K562 (cell line): Measurements from ENCODE around the gene PPP2R3C. TPM values are rescaled to one million over a fixed set of nuclear protein-coding genes. Genes with fewer than 3 reads are reported as not detected.

Source experiments
- ATF4 ChIP-seq: fragments of 450-650 bp; formaldehyde crosslinking; IDR thresholded peaks from 2 replicates; pipeline ENCODE4 v1.4.0; 2022; ENCODE audit warnings: mild to moderate bottlenecking, moderate library complexity
- CUX1 ChIP-seq: fragments of 200-800 bp; sonication (Bioruptor generic); IDR thresholded peaks from 2 replicates; pipeline ENCODE4 v1.6.1; 2016; ENCODE audit warnings: missing genetic modification characterization, missing compliant biosample characterization
- ETV1 ChIP-seq: fragments of 450-650 bp; conservative IDR thresholded peaks from 2 replicates; pipeline ENCODE4 v1.6.1; 2016; ENCODE audit warnings: missing genetic modification characterization, control low read depth, low read depth, missing compliant biosample characterization
- FOXP1 ChIP-seq: sonication (generic); formaldehyde crosslinking; IDR thresholded peaks from 2 replicates; pipeline ENCODE4 v1.8.0; 2022; ENCODE audit warnings: mild to moderate bottlenecking, missing genetic modification reagents
- HNRNPLL ChIP-seq: fragments of 200-400 bp; formaldehyde crosslinking; IDR thresholded peaks from 2 replicates; pipeline ENCODE4 v1.6.1; 2017; ENCODE audit warnings: low read length, low read depth, mild to moderate bottlenecking; ENCODE audit not compliant: poor library complexity, severe bottlenecking
- RFX1 ChIP-seq: fragments of 450-650 bp; IDR thresholded peaks from 2 replicates; pipeline ENCODE4 v1.6.1; 2016; ENCODE audit warnings: mild to moderate bottlenecking, moderate library complexity
- SMAD1 ChIP-seq: fragments of 150-350 bp; IDR thresholded peaks from 2 replicates; pipeline ENCODE4 v1.6.1; 2014; ENCODE audit warnings: low read length, low read depth; ENCODE audit not compliant: partially characterized antibody
- SMAD4 ChIP-seq: fragments of 250-450 bp; sonication (Bioruptor Pico); conservative IDR thresholded peaks from 2 replicates; pipeline ENCODE4 v1.8.0; 2021; ENCODE audit warnings: inconsistent platforms, mild to moderate bottlenecking, moderate library complexity
- SP2 ChIP-seq: IDR thresholded peaks from 2 replicates; pipeline ENCODE4 v1.6.1; 2011; ENCODE audit warnings: mild to moderate bottlenecking, low read depth, low read length, moderate library complexity; ENCODE audit not compliant: poor library complexity, severe bottlenecking; ENCODE audit errors: extremely low read depth
- TBP ChIP-seq: optimal IDR thresholded peaks from 2 replicates; pipeline ENCODE3; 2011; ENCODE audit warnings: low read depth, low read length, improper control_type of control experiment
- YBX1 ChIP-seq: fragments of 450-650 bp; IDR thresholded peaks from 2 replicates; pipeline ENCODE4 v1.7.1; 2016; ENCODE audit warnings: mild to moderate bottlenecking
- ZBTB17 ChIP-seq: fragments of 450-650 bp; formaldehyde crosslinking; IDR thresholded peaks from 2 replicates; pipeline ENCODE4 v1.4.0; 2020; ENCODE audit warnings: mild to moderate bottlenecking
- ZNF197 ChIP-seq: fragments of 200-800 bp; sonication (Bioruptor generic); IDR thresholded peaks from 2 replicates; pipeline ENCODE4 v1.6.1; 2016; ENCODE audit warnings: low read depth, missing genetic modification characterization, missing compliant biosample characterization
- polyA plus RNA-seq, 8 experiments: library from polyadenylated mRNA; depleted of rRNA in 4 of 8; stranded (reverse) in 5 of 8; unstranded in 3 of 8; fragments of >200 nt; fragmentation: Nextera tagmentation in 2 of 8; fragmentation: Illumina TruSeq in 1 of 8; extraction: Ambion mirVana in 2 of 8; extraction: Trizol in 1 of 8; gene quantifications; 2 replicates each; pipeline versions ENCODE4 v1.2.1 to v1.2.3, GENCODE V29; 2011 to 2014; ENCODE audit warnings: inconsistent platforms in 1 of 8, missing spikeins in 1 of 8
- total RNA-seq, 7 experiments: library from RNA; depleted of rRNA in 6 of 7; stranded (reverse); fragments of >200 nt in 6 of 7; fragmentation: Illumina TruSeq in 2 of 7; extraction: Trizol in 2 of 7; gene quantifications; 2 replicates each; pipeline versions ENCODE4 v1.2.1 to v1.2.3, GENCODE V29; 2011 to 2021; ENCODE audit warnings: low replicate concordance in 1 of 7
- TF ChIP-seq, protein P1 (sequence below), 2 experiments: IDR thresholded peaks; 2 replicates each; pipeline ENCODE4 v1.6.1; 2011; ENCODE audit warnings: borderline replicate concordance in 1 of 2, control low read depth in 1 of 2, low read depth in 1 of 2, low read length in 1 of 2, mild to moderate bottlenecking in 1 of 2, mixed read lengths in 1 of 2, moderate library complexity in 1 of 2; ENCODE audit not compliant: insufficient read depth in 1 of 2, insufficient read length in 1 of 2, poor library complexity in 1 of 2, severe bottlenecking in 1 of 2; ENCODE audit errors: extremely low read depth in 1 of 2
- TF ChIP-seq, protein P2 (sequence below): sonication (generic); formaldehyde crosslinking; IDR thresholded peaks from 2 replicates; pipeline ENCODE4 v1.8.1; 2023; ENCODE audit warnings: mild to moderate bottlenecking, missing genetic modification reagents

Gene PPP2R3C
- total and polyA plus RNA-seq, 9 of the 15 experiments (the other 6 are each of a cell fraction or from before 2014, with no cell fraction given), result 14.7 to 43.3 (median 22.7) TPM

- TF ChIP-seq TBP (peak; percentile 62), ZNF197 (CRISPR knock-in tag) (0 out of 2 replicates have a peak, but pooled peaks have one; percentile 61), RFX1 (peak; percentile 86), FOXP1 (CRISPR knock-in tag) (peak; percentile 54; the same call in 1 of the 2 replicates), ATF4 (CRISPR knock-in tag) (no peak), CUX1 (CRISPR knock-in tag) (no peak), ZBTB17 (CRISPR knock-in tag) (no peak), SMAD1 (peak; percentile 12), ETV1 (tag) (peak; percentile 71; the same call in 1 of the 2 replicates), SP2 (no peak), SMAD4 (CRISPR knock-in tag) (peak; percentile 69; the same call in 1 of the 2 replicates), HNRNPLL (peak; percentile 99), YBX1 (no peak)
- TF ChIP-seq, protein P1, sequence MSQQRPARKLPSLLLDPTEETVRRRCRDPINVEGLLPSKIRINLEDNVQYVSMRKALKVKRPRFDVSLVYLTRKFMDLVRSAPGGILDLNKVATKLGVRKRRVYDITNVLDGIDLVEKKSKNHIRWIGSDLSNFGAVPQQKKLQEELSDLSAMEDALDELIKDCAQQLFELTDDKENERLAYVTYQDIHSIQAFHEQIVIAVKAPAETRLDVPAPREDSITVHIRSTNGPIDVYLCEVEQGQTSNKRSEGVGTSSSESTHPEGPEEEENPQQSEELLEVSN (IDR thresholded peaks at IDR 0.05; ENCODE audit: borderline replicate concordance in 1 of 2, extremely low read depth in 1 of 2, insufficient read depth in 1 of 2, insufficient read length in 1 of 2, low read depth in 1 of 2, low read length in 1 of 2, poor library complexity in 1 of 2, severe bottlenecking in 1 of 2), result peak; percentile 87 to 96
- TF ChIP-seq, protein P2, sequence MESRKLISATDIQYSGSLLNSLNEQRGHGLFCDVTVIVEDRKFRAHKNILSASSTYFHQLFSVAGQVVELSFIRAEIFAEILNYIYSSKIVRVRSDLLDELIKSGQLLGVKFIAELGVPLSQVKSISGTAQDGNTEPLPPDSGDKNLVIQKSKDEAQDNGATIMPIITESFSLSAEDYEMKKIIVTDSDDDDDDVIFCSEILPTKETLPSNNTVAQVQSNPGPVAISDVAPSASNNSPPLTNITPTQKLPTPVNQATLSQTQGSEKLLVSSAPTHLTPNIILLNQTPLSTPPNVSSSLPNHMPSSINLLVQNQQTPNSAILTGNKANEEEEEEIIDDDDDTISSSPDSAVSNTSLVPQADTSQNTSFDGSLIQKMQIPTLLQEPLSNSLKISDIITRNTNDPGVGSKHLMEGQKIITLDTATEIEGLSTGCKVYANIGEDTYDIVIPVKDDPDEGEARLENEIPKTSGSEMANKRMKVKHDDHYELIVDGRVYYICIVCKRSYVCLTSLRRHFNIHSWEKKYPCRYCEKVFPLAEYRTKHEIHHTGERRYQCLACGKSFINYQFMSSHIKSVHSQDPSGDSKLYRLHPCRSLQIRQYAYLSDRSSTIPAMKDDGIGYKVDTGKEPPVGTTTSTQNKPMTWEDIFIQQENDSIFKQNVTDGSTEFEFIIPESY, result peak; percentile 70
These were observed at the start of gene PPP2R3C, which contains the start of gene PRORP (continued) for GRCh38 chr14:35121887-35122695.
